Tibial nerve (tissue), 4 donors: ENCODE results near the gene DMXL1. TPM values are rescaled to one million over a fixed set of nuclear protein-coding genes. Genes with fewer than 3 reads are reported as not detected.

Source experiments
- DNase-seq, 2 donors: peaks; one replicate each; pipeline ENCODE4 v3.0.0-alpha.2; 2019; ENCODE audit warnings: low spot score in 2 of 2
- H3K27ac ChIP-seq, 4 donors: fragments of 200-600 bp; sonication (generic) in 3 of 4; one replicate each; pipeline ENCODE4 v1.5.1; 2017 to 2019; ENCODE audit warnings: mild to moderate bottlenecking in 1 of 4
- H3K27me3 ChIP-seq, 2 donors: fragments of 200-600 bp; sonication (generic) in 1 of 2; one replicate each; pipeline versions ENCODE4 v1.5.1 to v1.6.0; 2017 to 2019
- H3K36me3 ChIP-seq, 3 donors: fragments of 200-600 bp; sonication (generic); one replicate each; pipeline ENCODE4 v1.5.1; 2018 to 2019
- H3K4me1 ChIP-seq, 4 donors: fragments of 200-600 bp; sonication (generic) in 3 of 4; one replicate each; pipeline ENCODE4 v1.5.1; 2017 to 2019
- H3K4me3 ChIP-seq, 4 donors: fragments of 200-600 bp; sonication (generic) in 3 of 4; one replicate each; pipeline ENCODE4 v1.5.1; 2017 to 2019; ENCODE audit warnings: mild to moderate bottlenecking in 1 of 4, moderate library complexity in 1 of 4
- H3K9me3 ChIP-seq, 4 donors: fragments of 200-600 bp; sonication (generic) in 3 of 4; one replicate each; pipeline ENCODE4 v1.5.1; 2017 to 2019
- CTCF ChIP-seq, 5 experiments: fragments of 200-600 bp in 3 of 5; fragments of 450-650 bp in 2 of 5; sonication (generic) in 3 of 5; IDR thresholded peaks; one replicate each; pipeline ENCODE4 v1.5.1; 2016 to 2019; ENCODE audit warnings: antibody characterized with exemption in 5 of 5, mild to moderate bottlenecking in 3 of 5, moderate library complexity in 2 of 5
- EP300 ChIP-seq, 2 donors: sonication (generic); formaldehyde crosslinking; IDR thresholded peaks; one replicate each; pipeline ENCODE4 v1.6.1; 2017; ENCODE audit warnings: antibody characterized with exemption in 2 of 2, mild to moderate bottlenecking in 1 of 2
- POLR2A ChIP-seq, 2 donors: fragments of 450-650 bp; IDR thresholded peaks; one replicate each; pipeline ENCODE4 v1.6.1; 2017; ENCODE audit warnings: antibody characterized with exemption in 2 of 2, mild to moderate bottlenecking in 2 of 2, moderate library complexity in 2 of 2
- WGBS, 2 donors: methylation state at CpG; one replicate each; pipeline ENCODE4 v1.1.5; 2018; 5-methylcytosine and 5-hydroxymethylcytosine counted together
- small RNA-seq: library from RNA; depleted of rRNA; stranded (forward); fragments of <200 nt; gene quantifications from one replicate; pipeline ENCODE3, GENCODE V24; 2016
- total RNA-seq, 4 donors: library from RNA; depleted of rRNA; stranded (reverse); fragments of >200 nt; gene quantifications; one replicate each; pipeline ENCODE4 v1.1.0, GENCODE V29; 2016

The DMXL1 gene
- total RNA-seq, 4 donors from 2014 or later, result 59.1 to 101 (median 76.1) TPM

- DNase-seq, result no peak
- 27 to 28% methylated on average over 2 to 3 of the region's 3 CpGs for WGBS, 2 donors
- no peak overlapping the region for H3K27ac ChIP-seq
Observed at GRCh38 chr5:119291877-119292276, 221.0 kb downstream of the DMXL1 start.

GRCh38 chr5:119292701-119293515 lies 222.0 kb downstream of the DMXL1 start:
- TF ChIP-seq POLR2A (IDR thresholded peaks at IDR 0.05) (no peak), CTCF (IDR thresholded peaks at IDR 0.05) (no peak), EP300 (IDR thresholded peaks at IDR 0.05) (no peak)
- 82 to 88% methylated on average over 3 of the region's 3 CpGs for WGBS, 2 donors

More at GRCh38 chr5:119291877-119292276, 221.0 kb downstream of the DMXL1 start:
- no peak overlapping the region for H3K4me3 ChIP-seq
- peaks cover 0 to 3% (median 0%) of the 10 kb centered on the region in 4 donors for H3K9me3 ChIP-seq
- H3K36me3 ChIP-seq, result no peaks in the 10 kb centered on the region
- H3K4me1 ChIP-seq, result peaks cover 0 to 28% (median 8%) of the 10 kb centered on the region in 4 donors
- H3K27me3 ChIP-seq, result no peaks in the 10 kb centered on the region
- TF ChIP-seq CTCF (IDR thresholded peaks at IDR 0.05) (no peak), POLR2A (IDR thresholded peaks at IDR 0.05) (no peak)

GRCh38 chr5:119293516-119293829 lies 222.6 kb downstream of the DMXL1 start:
- H3K4me1 ChIP-seq, result peaks cover 0 to 27% (median 8%) of the 10 kb centered on the region in 4 donors
- H3K27ac ChIP-seq, result no peak overlapping the region
- no peaks in the 10 kb centered on the region for H3K27me3 ChIP-seq
- H3K9me3 ChIP-seq, result peaks cover 0 to 3% (median 0%) of the 10 kb centered on the region in 4 donors
- no peak for DNase-seq
- H3K4me3 ChIP-seq, result no peak overlapping the region
- H3K36me3 ChIP-seq, result no peaks in the 10 kb centered on the region
- TF ChIP-seq EP300 (IDR thresholded peaks at IDR 0.05) (no peak), CTCF (IDR thresholded peaks at IDR 0.05) (no peak), POLR2A (IDR thresholded peaks at IDR 0.05) (no peak)
- 75 to 86% methylated on average over 2 of the region's 2 CpGs for WGBS, 2 donors

More at GRCh38 chr5:119292701-119293515, 222.0 kb downstream of the DMXL1 start:
- H3K4me1 ChIP-seq, result peaks cover 0 to 28% (median 8%) of the 10 kb centered on the region in 4 donors
- no peak overlapping the region for H3K27ac ChIP-seq
- no peak for DNase-seq
- H3K27me3 ChIP-seq, result no peaks in the 10 kb centered on the region
- H3K9me3 ChIP-seq, result peaks cover 0 to 3% (median 0%) of the 10 kb centered on the region in 4 donors
- H3K4me3 ChIP-seq, result no peak overlapping the region
- no peaks in the 10 kb centered on the region for H3K36me3 ChIP-seq

Small RNAs within 50 kb of the gene (small RNA-seq; reads per million reads assigned to genes)
- gene LAMTOR3P2 (not detected), gene MIR5706 (not detected), gene RNU6-701P (not detected)

Other genes with a start within 250 kb of the DMXL1 start
- 1 to 10 TPM; 6.1 to 9.8 (median 6.3) TPM for gene DTWD2, start 82.5 kb upstream of the DMXL1 start, total RNA-seq